NK-92 (cell line): ENCODE measurements around the gene CSNK2B.

Experiments
- DNase-seq: peaks from one replicate; lab custom pipeline; 2025; ENCODE audit not compliant: unreplicated experiment; lab: John Stamatoyannopoulos, UW

Gene CSNK2B

DNA sequence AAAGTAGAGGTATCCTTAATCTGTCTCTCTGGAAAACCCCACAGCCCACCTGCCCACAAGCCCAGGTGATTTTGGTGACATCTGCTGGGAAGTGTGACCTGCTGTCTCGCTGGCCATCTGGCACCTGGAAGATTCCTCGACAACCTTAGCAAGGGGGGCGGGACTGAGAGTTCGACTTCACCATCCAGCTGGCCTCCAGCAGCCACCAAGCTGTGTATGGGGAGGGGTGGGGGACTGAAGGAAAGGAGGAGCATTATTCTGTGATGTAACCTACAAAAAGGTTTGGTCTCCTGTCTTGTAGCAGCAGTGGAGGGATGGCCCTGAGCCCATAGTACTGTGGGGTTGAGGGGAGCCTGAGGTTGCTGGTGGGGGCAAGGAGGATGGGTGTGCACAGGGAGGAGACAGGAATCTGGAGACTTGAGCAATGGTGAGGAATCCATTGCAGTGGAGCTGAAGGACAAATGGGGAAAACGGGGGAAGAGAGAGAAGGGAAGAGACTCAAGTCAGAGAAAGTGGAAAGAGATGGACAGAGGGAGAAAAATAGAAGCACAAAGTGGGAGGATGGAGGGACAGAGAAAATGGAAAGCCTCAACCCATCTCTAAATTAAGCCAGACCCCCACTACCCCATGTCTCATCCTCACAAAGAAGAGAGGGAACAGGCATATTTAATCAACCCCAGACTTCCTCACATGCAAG lies 44.8 kb downstream of the CSNK2B start:
- DNase-seq, result no peak

DNA sequence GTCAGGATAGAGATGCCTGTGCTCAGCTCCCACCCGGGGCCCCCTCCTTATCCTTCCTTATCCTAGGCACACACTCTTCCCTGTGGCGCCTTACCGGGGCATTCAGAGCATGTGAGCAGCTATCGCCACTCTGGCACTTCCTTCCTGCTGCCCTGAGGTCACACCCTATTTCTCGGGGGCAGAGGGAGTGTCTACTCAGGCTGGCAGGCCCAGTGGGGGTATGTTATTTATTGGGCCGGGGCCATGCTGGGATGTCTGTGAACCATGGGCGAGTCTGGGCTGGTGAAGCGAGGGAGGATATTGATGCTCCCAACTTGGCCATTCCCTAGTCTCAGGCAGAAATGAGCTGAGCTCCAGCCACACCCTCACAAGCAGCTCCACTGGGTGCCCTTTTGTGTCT lies 45.4 kb downstream of the CSNK2B start:
- no peak for DNase-seq

DNA sequence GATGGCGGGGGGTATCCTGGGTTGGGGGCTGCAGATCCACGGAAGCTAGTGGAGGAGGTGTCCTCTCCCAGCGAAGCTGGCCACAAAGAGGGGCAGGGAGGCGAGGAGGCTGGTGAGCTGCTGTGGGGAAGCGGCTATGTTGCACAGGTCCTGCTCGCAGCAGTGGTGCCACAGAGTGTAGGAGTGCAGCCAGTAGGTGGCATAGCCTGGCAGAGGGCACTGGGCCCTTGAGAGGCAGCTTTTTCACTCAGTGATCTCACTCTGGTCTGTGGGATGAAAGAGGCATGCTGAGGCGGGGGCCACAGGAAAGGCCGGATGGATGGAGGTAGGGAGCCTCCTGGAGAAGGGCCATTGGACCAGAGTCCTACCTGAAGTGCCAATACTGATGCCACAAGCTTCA lies 46.4 kb downstream of the CSNK2B start:
- no peak for DNase-seq

DNA sequence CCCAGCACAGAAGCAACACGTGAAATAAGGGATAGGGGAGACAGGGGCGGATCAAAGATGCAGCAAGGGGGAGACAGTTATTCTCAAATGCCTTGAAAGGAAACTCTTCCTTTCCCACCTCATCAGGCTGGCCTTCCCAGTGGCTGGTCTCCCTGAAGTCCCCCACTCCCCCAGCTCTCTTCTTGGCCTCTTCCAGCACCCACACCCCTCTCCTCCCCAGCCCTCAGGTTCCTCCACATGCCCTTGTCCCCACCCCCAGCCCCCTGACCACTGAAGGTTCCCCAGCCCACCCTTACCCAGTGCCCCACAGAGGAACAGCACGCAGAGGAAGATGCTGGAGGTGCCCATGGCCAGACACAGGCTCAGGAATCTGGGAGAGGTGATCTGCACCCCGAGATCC lies 47.6 kb downstream of the CSNK2B start:
- no peak for DNase-seq

DNA sequence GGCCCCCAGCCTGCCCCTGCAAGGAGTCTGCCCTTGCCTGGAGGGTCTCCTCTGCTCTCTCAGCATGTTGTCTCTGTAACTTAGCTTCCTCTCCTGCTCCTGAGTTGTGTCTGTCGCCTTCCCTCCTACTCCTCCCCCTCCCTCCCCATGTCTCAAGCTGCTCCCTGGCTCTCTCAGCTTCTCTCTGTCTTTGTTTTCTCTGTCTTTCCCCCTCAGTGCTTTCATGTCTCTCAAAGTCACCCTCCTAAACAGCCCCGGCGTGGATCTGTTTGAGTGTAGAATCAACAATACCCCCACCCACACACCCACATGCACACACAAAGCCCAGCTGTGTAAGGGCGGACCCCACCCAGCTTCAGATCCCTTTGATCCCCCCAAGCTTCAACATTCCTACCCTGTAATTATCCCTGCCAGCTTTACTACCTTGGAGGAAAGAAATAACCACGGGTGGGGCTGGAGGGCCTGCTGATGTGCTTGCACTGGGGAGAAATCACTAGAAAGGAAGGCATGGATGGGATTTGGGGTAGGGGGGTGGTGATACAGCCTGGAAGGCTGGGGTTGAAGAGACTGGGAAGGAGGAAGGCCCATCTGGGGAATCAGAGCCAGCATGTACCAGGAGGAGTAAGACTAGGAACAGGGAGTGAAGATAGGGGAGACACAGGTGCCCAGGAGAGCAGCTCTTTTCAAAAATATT lies 48.3 kb downstream of the CSNK2B start:
- DNase-seq, result no peak

DNA sequence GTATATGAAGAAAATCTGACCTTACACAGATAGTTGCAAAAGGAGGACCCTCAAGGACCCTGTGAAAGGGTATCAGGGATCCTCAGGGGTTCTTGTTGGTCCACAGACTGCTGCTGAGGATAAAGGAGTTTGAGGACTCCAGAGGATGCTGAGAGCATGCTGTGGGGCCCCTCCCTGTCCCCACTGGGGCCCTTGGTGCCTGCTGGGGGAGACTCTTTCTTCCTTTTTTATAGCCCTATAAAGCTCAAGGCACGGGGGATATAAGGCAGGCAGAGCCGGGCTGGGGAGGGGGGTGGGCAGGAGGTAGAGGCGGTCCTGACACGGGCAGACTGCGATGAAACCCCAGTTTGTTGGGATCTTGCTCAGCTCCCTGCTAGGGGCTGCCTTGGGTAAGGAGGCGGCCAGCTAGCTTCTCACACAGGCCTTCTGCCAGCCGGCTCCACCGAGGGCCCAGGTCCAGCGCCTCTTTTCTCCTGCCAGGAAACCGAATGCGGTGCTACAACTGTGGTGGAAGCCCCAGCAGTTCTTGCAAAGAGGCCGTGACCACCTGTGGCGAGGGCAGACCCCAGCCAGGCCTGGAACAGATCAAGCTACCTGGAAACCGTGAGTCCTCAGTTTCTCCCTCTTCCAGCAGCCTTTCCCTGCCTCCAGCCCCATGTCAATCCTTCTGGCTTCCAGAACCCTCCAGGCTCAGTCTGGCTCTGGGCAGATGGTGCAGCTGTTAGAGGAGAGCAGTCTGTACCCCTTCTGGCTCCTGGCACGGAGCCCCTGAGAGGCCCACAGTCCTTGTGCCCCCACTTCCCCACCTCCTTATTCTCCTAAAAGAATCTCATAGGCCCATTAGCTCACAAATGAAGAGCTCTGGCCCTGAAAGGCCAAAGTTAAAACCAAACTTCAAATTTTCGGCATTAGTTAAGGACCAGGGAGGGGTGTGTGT lies 49.4 kb downstream of the CSNK2B start, which contains the start of gene LY6G6D:
Gene LY6G6D (plus strand): TSS at position 327 of the 937 bp plus-strand sequence. CDS start 8 bp downstream, at position 335.
- no peak for DNase-seq

DNA sequence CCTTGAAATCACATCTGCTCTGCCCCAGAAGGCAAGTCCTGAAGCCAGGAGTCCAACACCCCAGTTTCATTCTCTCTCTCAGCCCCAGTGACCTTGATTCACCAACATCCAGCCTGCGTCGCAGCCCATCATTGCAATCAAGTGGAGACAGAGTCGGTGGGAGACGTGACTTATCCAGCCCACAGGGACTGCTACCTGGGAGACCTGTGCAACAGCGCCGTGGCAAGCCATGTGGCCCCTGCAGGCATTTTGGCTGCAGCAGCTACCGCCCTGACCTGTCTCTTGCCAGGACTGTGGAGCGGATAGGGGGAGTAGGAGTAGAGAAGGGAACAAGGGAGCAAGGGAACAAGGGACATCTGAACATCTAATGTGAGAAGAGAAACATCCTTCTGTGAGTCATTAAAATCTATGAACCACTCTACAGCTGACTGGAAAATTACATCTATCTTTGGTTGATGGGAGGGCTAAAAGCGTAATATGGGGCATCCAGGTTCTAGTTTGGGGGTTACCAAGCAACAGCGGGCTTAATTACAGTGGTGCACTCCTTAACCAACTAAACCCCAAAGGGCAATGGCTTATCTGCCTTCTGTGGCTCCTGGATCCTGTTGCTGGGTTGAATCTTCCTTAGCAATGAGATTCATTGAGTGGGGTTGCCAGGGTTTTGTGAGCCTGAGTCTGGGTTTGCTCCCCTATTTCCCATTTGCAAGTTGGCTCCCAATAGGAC lies 51.8 kb downstream of the CSNK2B start:
- no peak for DNase-seq

DNA sequence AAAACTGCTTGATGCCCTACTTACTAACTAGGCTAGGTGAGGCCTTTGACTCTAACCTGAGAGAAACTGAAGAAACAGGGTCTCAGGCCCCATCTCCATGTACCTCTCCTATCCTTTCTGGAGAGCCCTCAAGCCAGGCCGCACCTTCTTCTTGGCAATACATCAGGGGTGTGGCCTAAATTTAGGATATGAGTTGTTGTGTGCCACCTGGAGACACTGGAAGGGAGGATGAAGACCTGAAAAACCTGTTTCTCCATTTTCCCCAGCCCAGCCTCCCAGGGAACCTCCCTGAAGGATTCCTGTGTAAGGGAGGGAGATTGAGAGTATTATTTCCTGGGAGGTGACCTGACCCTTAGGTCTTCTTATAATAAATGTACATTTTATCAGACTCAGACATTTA lies 52.4 kb downstream of the CSNK2B start:
- DNase-seq, result no peak

DNA sequence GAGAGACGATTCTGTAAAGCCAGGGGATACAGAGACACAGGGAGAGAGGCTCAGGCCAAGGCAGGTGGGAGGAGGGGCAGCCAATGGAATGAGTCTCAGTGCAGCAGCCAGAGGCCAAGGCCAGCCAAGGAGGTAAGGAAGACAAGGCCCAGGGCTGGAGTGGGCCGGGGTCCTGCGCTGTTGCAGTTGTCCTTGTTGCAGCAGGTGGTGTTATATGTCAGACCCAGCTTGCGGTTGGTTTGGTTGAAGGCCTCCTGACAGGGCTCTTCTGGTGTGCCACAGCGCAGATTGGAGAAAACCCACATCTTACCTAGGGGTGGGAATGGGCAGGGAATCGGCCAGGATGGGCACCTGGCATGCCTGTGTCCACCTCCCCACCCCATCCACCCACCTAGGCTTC lies 53.1 kb downstream of the CSNK2B start:
- no peak for DNase-seq
